Endothelial cell of umbilical vein (primary cell): ENCODE results near the gene CALU. TPM values are rescaled to one million over a fixed set of nuclear protein-coding genes. Genes with fewer than 3 reads are reported as not detected.

Experiments
- BruUV-seq: library from RNA; stranded (reverse); fragments of 400-500 nt; replicated peaks from 2 replicates; lab custom pipeline; 2021; lab: Mats Ljungman, UMichigan
- CTCF ChIA-PET: fragments of 300-600, 350-600 bp; sonication (Branson Sonifier 250); formaldehyde crosslinking; loops from one replicate; lab custom pipeline; 2021; ENCODE audit warnings: antibody characterized with exemption, inconsistent platforms; lab: Charles Lee
- POLR2A ChIA-PET: fragments of 300-600, 350-600 bp; sonication (Branson Sonifier 250); formaldehyde crosslinking; loops from one replicate; lab custom pipeline; 2021; ENCODE audit warnings: antibody characterized with exemption, inconsistent platforms; lab: Charles Lee
- DNase-seq: peaks from one replicate; pipeline ENCODE4 v3.0.0-alpha.2; 2011; ENCODE audit warnings: low read depth, low spot score
- FAIRE-seq: peaks from 2 replicates; lab custom pipeline; 2011; peaks lifted over from hg19 to GRCh38; lab: Jason Lieb, UNC
- H2AFZ ChIP-seq: 2 replicates; pipeline ENCODE4 v1.6.0; 2012; ENCODE audit warnings: low read depth, low read length, control low read depth, inconsistent platforms
- H3K27ac ChIP-seq: 2 replicates; pipeline ENCODE4 v1.5.1; 2011; ENCODE audit warnings: low read depth, mild to moderate bottlenecking, control low read depth, low read length, moderate library complexity; ENCODE audit not compliant: insufficient read depth
- H3K27me3 ChIP-seq, 2 experiments: 2 replicates each; pipeline versions ENCODE4 v1.6.0 to v1.6.1; 2011; ENCODE audit warnings: low read length in 2 of 2, mixed read lengths in 1 of 2; ENCODE audit not compliant: control insufficient read depth in 2 of 2, insufficient read depth in 2 of 2
- H3K36me3 ChIP-seq, 2 experiments: 2 replicates in 1 of 2; 3 replicates in 1 of 2; pipeline ENCODE4 v1.5.1; 2011; ENCODE audit warnings: low read length in 2 of 2, mild to moderate bottlenecking in 1 of 2, moderate library complexity in 1 of 2; ENCODE audit not compliant: control insufficient read depth in 2 of 2, insufficient read depth in 2 of 2; ENCODE audit errors: extremely low read depth in 1 of 2
- H3K4me1 ChIP-seq: 3 replicates; pipeline ENCODE4 v1.5.1; 2011; ENCODE audit warnings: mild to moderate bottlenecking, low read length; ENCODE audit not compliant: control insufficient read depth, insufficient read depth; ENCODE audit errors: extremely low read depth
- H3K4me2 ChIP-seq: 2 replicates; pipeline ENCODE4 v1.6.1; 2011; ENCODE audit warnings: low read length, control low read depth, mixed read lengths; ENCODE audit not compliant: insufficient read depth
- H3K4me3 ChIP-seq, 3 experiments: fragments of 200-600 bp in 1 of 3; sonication (generic), shearing (Covaris generic) in 1 of 3; replicated peaks in 1 of 3; 2 replicates each; pipeline ENCODE4 v1.5.1; 2011 to 2016; ENCODE audit warnings: control low read depth in 3 of 3, low read length in 3 of 3, mild to moderate bottlenecking in 2 of 3, inconsistent platforms in 1 of 3, low read depth in 1 of 3, moderate library complexity in 1 of 3; ENCODE audit not compliant: insufficient read depth in 1 of 3
- H3K79me2 ChIP-seq: 2 replicates; pipeline ENCODE4 v1.6.0; 2012; ENCODE audit warnings: low read length, inconsistent platforms; ENCODE audit not compliant: control insufficient read depth, insufficient read depth
- H3K9ac ChIP-seq: replicated peaks from 2 replicates; pipeline ENCODE3; 2011; ENCODE audit warnings: low read length, control low read depth; ENCODE audit not compliant: insufficient read depth; ENCODE audit errors: extremely low read depth
- H3K9me1 ChIP-seq: replicated peaks from 3 replicates; pipeline ENCODE4 v1.6.0; 2011; ENCODE audit warnings: mild to moderate bottlenecking, low read length; ENCODE audit not compliant: control insufficient read depth, insufficient read depth; ENCODE audit errors: extremely low read depth
- H3K9me3 ChIP-seq: replicated peaks from 2 replicates; pipeline ENCODE4 v1.5.1; 2012; ENCODE audit warnings: low read length, inconsistent platforms; ENCODE audit not compliant: control insufficient read depth, insufficient read depth
- H4K20me1 ChIP-seq: replicated peaks from 2 replicates; pipeline ENCODE3; 2011; ENCODE audit warnings: mild to moderate bottlenecking, low read length; ENCODE audit not compliant: control insufficient read depth, insufficient read depth; ENCODE audit errors: extremely low read depth
- EZH2 ChIP-seq: IDR thresholded peaks from 2 replicates; pipeline ENCODE4 v1.6.1; 2012; ENCODE audit warnings: borderline replicate concordance, low read depth, mild to moderate bottlenecking, moderate library complexity, low read length, inconsistent platforms; ENCODE audit not compliant: severe bottlenecking
- FOS ChIP-seq: IDR thresholded peaks from 2 replicates; pipeline ENCODE4 v1.6.1; 2011; ENCODE audit warnings: mild to moderate bottlenecking, low read length, moderate library complexity, borderline replicate concordance; ENCODE audit not compliant: insufficient read depth
- GATA2 ChIP-seq: IDR thresholded peaks from 2 replicates; pipeline ENCODE4 v1.7.0; 2011; ENCODE audit warnings: low read depth, mild to moderate bottlenecking, moderate library complexity, mixed read lengths, low read length; ENCODE audit not compliant: insufficient read length, insufficient read depth
- JUN ChIP-seq: IDR thresholded peaks from 2 replicates; pipeline ENCODE4 v1.6.1; 2011; ENCODE audit warnings: borderline replicate concordance, low read depth; ENCODE audit not compliant: insufficient read length, insufficient read depth
- MYC ChIP-seq: IDR thresholded peaks from one replicate; pipeline ENCODE4 v1.6.1; 2011; ENCODE audit warnings: mild to moderate bottlenecking, low read depth, low read length
- POLR2A ChIP-seq: IDR thresholded peaks from 2 replicates; pipeline ENCODE4 v1.6.1; 2012; ENCODE audit warnings: low read depth, mild to moderate bottlenecking, control low read depth, low read length
- POLR2AphosphoS5 ChIP-seq: IDR thresholded peaks from 2 replicates; pipeline ENCODE4 v1.6.1; 2012; ENCODE audit warnings: low read depth, mild to moderate bottlenecking, control low read depth, low read length, moderate library complexity; ENCODE audit not compliant: insufficient read depth
- dilution Hi-C: fragments of 300-500 bp; cut with MboI; formaldehyde crosslinking; loops from one replicate; pipeline ENCODE4 v1.15.0; 2019; ENCODE audit warnings: low sequenced_read_pairs; ENCODE audit not compliant: extremely low pct_ligation_motif_present
- intact Hi-C: fragments of 100-400 bp; cut with micrococcal nuclease; formaldehyde crosslinking; loops from one replicate; pipeline ENCODE4 v1.10.0; 2022
- polyA plus RNA-seq, 4 experiments: library from polyadenylated mRNA; depleted of rRNA in 3 of 4; stranded (reverse) in 3 of 4; unstranded in 1 of 4; fragments of >200 nt; gene quantifications; 2 replicates each; pipeline versions ENCODE4 v1.2.1 to v1.2.3, GENCODE V29; 2011 to 2012; ENCODE audit warnings: missing spikeins in 1 of 4
- total RNA-seq: library from RNA; stranded (reverse); gene quantifications from 2 replicates; pipeline ENCODE4 v1.2.3, GENCODE V29; 2021
- TF ChIP-seq, protein P1 (sequence below): IDR thresholded peaks from 2 replicates; pipeline ENCODE4 v1.6.1; 2011; ENCODE audit not compliant: insufficient read depth, insufficient read length
- TF ChIP-seq, protein P2 (sequence below), 2 donors: IDR thresholded peaks; 1 replicate in 1 of 2; 2 replicates in 1 of 2; pipeline ENCODE4 v1.5.1; 2011; ENCODE audit warnings: low read length in 2 of 2, mild to moderate bottlenecking in 2 of 2, moderate library complexity in 2 of 2, control low read depth in 1 of 2, inconsistent platforms in 1 of 2, low read depth in 1 of 2; ENCODE audit not compliant: insufficient read depth in 1 of 2; ENCODE audit errors: extremely low read depth in 1 of 2

CALU gene
- total and polyA plus RNA-seq, 2 donors (not counting 3 experiments of a cell fraction or from before 2014, with no cell fraction given), result 135 to 257 TPM

DNA sequence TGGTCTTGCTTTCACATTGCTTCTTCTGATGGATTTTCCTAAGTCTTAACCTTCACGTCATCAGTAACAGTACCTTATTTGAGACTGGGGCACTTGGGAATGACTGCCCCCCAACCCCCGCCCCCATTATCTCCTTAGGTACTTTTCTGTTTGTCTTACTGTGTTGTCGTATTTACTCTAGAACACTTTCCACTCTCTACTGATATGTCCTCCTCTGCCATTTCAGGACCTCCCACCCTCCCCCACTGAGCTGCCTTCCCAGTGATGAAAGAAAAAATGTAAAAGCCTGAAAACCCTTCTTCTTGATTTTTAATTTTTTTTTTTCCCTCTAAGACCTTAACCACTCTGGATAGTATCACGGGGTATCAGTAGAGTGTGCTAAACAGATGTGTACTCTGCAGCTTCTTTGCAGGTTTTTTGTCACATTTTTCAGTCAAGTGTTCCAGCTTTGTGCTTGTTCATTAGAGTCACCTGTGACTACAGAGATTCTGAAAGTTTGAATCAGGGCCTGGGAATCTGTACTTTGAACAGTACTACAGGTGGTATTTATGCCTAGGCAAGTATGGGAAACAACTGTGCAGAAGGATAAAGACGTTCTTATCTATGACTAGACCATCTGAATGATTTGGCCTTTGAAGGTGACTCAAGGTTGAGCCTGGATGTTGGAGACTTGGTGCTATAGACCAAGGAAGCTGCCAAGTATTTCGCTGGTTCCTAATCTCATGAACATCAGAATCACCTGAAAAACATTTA is 8.3 kb downstream of the CALU start:
- no peak overlapping the region for H3K4me3 ChIP-seq
- H3K36me3 ChIP-seq, result peaks cover 9 to 18% of the 10 kb centered on the region in 2 experiments
- no peak overlapping the region for H3K4me2 ChIP-seq
- no peaks in the 10 kb centered on the region for H3K4me1 ChIP-seq
- intact Hi-C loops (no loop called here), dilution Hi-C loops (no loop called here)
- ChIA-PET POLR2A (no interaction called here), CTCF (interaction anchor here (1.2 kb wide), 1 partner anchor 9 kb away, joined by 3 read pairs; no protein-coding TSS in a partner anchor)
- DNase-seq (no peak), FAIRE-seq (no peak)
- H4K20me1 ChIP-seq, result peaks cover 16% of the 10 kb centered on the region
- H2AFZ ChIP-seq, result no peak overlapping the region
- H3K9me3 ChIP-seq, result no peaks in the 10 kb centered on the region
- TF ChIP-seq, protein P1, sequence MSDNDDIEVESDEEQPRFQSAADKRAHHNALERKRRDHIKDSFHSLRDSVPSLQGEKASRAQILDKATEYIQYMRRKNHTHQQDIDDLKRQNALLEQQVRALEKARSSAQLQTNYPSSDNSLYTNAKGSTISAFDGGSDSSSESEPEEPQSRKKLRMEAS, result no peak
- TF ChIP-seq GATA2, result no peak
- no peak for TF ChIP-seq EZH2
- no peak for TF ChIP-seq FOS
- TF ChIP-seq POLR2AphosphoS5, result no peak
- no peak for TF ChIP-seq MYC
- no peak for TF ChIP-seq JUN
- TF ChIP-seq, protein P2, sequence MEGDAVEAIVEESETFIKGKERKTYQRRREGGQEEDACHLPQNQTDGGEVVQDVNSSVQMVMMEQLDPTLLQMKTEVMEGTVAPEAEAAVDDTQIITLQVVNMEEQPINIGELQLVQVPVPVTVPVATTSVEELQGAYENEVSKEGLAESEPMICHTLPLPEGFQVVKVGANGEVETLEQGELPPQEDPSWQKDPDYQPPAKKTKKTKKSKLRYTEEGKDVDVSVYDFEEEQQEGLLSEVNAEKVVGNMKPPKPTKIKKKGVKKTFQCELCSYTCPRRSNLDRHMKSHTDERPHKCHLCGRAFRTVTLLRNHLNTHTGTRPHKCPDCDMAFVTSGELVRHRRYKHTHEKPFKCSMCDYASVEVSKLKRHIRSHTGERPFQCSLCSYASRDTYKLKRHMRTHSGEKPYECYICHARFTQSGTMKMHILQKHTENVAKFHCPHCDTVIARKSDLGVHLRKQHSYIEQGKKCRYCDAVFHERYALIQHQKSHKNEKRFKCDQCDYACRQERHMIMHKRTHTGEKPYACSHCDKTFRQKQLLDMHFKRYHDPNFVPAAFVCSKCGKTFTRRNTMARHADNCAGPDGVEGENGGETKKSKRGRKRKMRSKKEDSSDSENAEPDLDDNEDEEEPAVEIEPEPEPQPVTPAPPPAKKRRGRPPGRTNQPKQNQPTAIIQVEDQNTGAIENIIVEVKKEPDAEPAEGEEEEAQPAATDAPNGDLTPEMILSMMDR (IDR thresholded peaks at IDR 0.05; ENCODE audit: extremely low read depth in 1 of 2, insufficient read depth in 1 of 2, low read depth in 1 of 2, low read length in 2 of 2), result no peak
- no peak for TF ChIP-seq POLR2A
- no TSS peak for BruUV-seq
- H3K9me1 ChIP-seq, result no peaks in the 10 kb centered on the region
- H3K27me3 ChIP-seq, result no peaks in the 10 kb centered on the region
- no peak overlapping the region for H3K27ac ChIP-seq
- H3K9ac ChIP-seq, result no peak overlapping the region
- peaks cover 88% of the 10 kb centered on the region for H3K79me2 ChIP-seq
